Caco-2 (cell line): ENCODE measurements around the gene IDH3G. TPM values are rescaled to one million over a fixed set of nuclear protein-coding genes. Genes with fewer than 3 reads are reported as not detected.

Experiments
- BruUV-seq: library from RNA; stranded (reverse); fragments of 400-500 nt; replicated peaks from 2 replicates; lab custom pipeline; 2021; lab: Mats Ljungman, UMichigan
- CTCF ChIA-PET: fragments of 300-600 bp; sonication (Branson Sonifier 250); formaldehyde crosslinking; loops from one replicate; lab custom pipeline; 2022; ENCODE audit warnings: antibody characterized with exemption; lab: Charles Lee
- POLR2A ChIA-PET: fragments of 300-600 bp; sonication (Branson Sonifier 250); formaldehyde crosslinking; loops from one replicate; lab custom pipeline; 2022; ENCODE audit warnings: antibody characterized with exemption; lab: Charles Lee
- DNase-seq, 2 experiments: peaks; one replicate each; pipeline versions ENCODE4 v3.0.0 to v3.0.0-alpha.2; 2020 to 2022
- H3K27me3 ChIP-seq: replicated peaks from 2 replicates; pipeline ENCODE4 v1.6.0; 2011; ENCODE audit warnings: low read length; ENCODE audit not compliant: control insufficient read depth, insufficient read depth
- H3K36me3 ChIP-seq: 2 replicates; pipeline ENCODE4 v1.5.1; 2011; ENCODE audit warnings: low read length; ENCODE audit not compliant: control insufficient read depth, insufficient read depth
- H3K4me1 ChIP-seq: fragments of 250-450 bp; sonication (Bioruptor Pico); 2 replicates; pipeline ENCODE4 v1.5.1; 2020; ENCODE audit warnings: mild to moderate bottlenecking
- H3K4me3 ChIP-seq: 2 replicates; pipeline ENCODE4 v1.5.1; 2011; ENCODE audit warnings: low read depth, mild to moderate bottlenecking, control low read depth, low read length
- H3K9me3 ChIP-seq: fragments of 250-450 bp; sonication (Bioruptor Pico); 2 replicates; pipeline ENCODE4 v1.5.1; 2020; ENCODE audit warnings: mild to moderate bottlenecking, moderate library complexity
- H3K27ac Mint-ChIP-seq: one replicate; pipeline ENCODE4 v1.8.0; 2022; ENCODE audit warnings: mixed read lengths; ENCODE audit not compliant: unreplicated experiment
- H3K27me3 Mint-ChIP-seq: one replicate; pipeline ENCODE4 v1.8.0; 2022; ENCODE audit warnings: mixed read lengths; ENCODE audit not compliant: insufficient read depth, unreplicated experiment
- H3K36me3 Mint-ChIP-seq: one replicate; pipeline ENCODE4 v1.8.0; 2022; ENCODE audit warnings: mild to moderate bottlenecking, mixed read lengths; ENCODE audit not compliant: insufficient read depth, unreplicated experiment
- H3K4me1 Mint-ChIP-seq: one replicate; pipeline ENCODE4 v1.8.0; 2022; ENCODE audit warnings: low read depth, mixed read lengths; ENCODE audit not compliant: unreplicated experiment
- H3K4me3 Mint-ChIP-seq: one replicate; pipeline ENCODE4 v1.8.0; 2022; ENCODE audit warnings: mild to moderate bottlenecking, moderate library complexity, mixed read lengths; ENCODE audit not compliant: unreplicated experiment
- H3K9me3 Mint-ChIP-seq: one replicate; pipeline ENCODE4 v1.8.0; 2022; ENCODE audit warnings: mixed read lengths; ENCODE audit not compliant: unreplicated experiment
- intact Hi-C: fragments of 100-400 bp; cut with micrococcal nuclease; formaldehyde crosslinking; loops from one replicate; pipeline ENCODE4 v1.10.0; 2022; ENCODE audit not compliant: unreplicated experiment
- total RNA-seq: library from RNA; stranded (reverse); gene quantifications from 2 replicates; pipeline ENCODE4 v1.2.3, GENCODE V29; 2022
- TF ChIP-seq, protein P1 (sequence below), 2 experiments: fragments of 200-600 bp in 1 of 2; IDR thresholded peaks; 1 replicate in 1 of 2; 2 replicates in 1 of 2; pipeline versions ENCODE4 v1.5.1 to v1.8.0; 2011 to 2022; ENCODE audit warnings: antibody characterized with exemption in 1 of 2, control low read depth in 1 of 2, inconsistent platforms in 1 of 2, low read depth in 1 of 2, low read length in 1 of 2, mild to moderate bottlenecking in 1 of 2, moderate library complexity in 1 of 2; ENCODE audit not compliant: insufficient read depth in 1 of 2, severe bottlenecking in 1 of 2, unreplicated experiment in 1 of 2

The IDH3G gene
- total RNA-seq, 1 experiment from 2014 or later: 53.3 TPM

DNA sequence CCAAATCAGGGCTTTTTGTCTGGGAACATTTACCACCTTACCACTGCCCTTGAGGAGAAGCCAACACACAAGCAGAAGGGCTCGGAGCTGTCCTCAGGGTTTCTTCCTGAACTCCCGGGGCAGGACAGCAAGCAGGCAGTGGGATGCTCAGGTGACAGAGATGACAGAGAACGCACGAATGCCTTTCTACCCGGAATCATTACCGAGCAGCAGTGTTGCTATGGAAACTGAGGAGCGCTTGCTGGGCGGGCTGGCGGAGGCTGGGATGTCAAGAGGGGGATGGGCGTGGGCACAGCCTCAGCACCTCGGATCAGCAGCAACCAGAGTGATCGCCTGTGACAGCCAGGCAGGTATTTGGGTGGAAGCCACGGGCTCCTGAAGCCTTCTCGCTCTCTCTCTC is 18.0 kb upstream of the IDH3G start:
- H3K27me3 Mint-ChIP-seq: no peaks in the 10 kb centered on the region
- intact Hi-C loops: loop anchor here (10.0 kb wide), 1 partner anchor 73 kb away; the partner anchor contains the start of gene L1CAM
- H3K27me3 ChIP-seq: no peaks in the 10 kb centered on the region
- H3K27ac Mint-ChIP-seq: no peak overlapping the region
- H3K4me3 Mint-ChIP-seq: no peak overlapping the region
- no peak overlapping the region for H3K4me3 ChIP-seq
- H3K4me1 ChIP-seq: no peaks in the 10 kb centered on the region
- POLR2A ChIA-PET: no interaction called here
- H3K9me3 ChIP-seq: no peaks in the 10 kb centered on the region
- no peaks in the 10 kb centered on the region for H3K36me3 ChIP-seq
- CTCF ChIA-PET: no interaction called here
- no TSS peak for BruUV-seq
- no peaks in the 10 kb centered on the region for H3K4me1 Mint-ChIP-seq
- TF ChIP-seq, protein P1, sequence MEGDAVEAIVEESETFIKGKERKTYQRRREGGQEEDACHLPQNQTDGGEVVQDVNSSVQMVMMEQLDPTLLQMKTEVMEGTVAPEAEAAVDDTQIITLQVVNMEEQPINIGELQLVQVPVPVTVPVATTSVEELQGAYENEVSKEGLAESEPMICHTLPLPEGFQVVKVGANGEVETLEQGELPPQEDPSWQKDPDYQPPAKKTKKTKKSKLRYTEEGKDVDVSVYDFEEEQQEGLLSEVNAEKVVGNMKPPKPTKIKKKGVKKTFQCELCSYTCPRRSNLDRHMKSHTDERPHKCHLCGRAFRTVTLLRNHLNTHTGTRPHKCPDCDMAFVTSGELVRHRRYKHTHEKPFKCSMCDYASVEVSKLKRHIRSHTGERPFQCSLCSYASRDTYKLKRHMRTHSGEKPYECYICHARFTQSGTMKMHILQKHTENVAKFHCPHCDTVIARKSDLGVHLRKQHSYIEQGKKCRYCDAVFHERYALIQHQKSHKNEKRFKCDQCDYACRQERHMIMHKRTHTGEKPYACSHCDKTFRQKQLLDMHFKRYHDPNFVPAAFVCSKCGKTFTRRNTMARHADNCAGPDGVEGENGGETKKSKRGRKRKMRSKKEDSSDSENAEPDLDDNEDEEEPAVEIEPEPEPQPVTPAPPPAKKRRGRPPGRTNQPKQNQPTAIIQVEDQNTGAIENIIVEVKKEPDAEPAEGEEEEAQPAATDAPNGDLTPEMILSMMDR (IDR thresholded peaks at IDR 0.05; ENCODE audit: insufficient read depth in 1 of 2, low read depth in 1 of 2, low read length in 1 of 2, severe bottlenecking in 1 of 2, unreplicated experiment in 1 of 2): no peak
- no peaks in the 10 kb centered on the region for H3K9me3 Mint-ChIP-seq
- no peaks in the 10 kb centered on the region for H3K36me3 Mint-ChIP-seq
- DNase-seq: no peak

DNA sequence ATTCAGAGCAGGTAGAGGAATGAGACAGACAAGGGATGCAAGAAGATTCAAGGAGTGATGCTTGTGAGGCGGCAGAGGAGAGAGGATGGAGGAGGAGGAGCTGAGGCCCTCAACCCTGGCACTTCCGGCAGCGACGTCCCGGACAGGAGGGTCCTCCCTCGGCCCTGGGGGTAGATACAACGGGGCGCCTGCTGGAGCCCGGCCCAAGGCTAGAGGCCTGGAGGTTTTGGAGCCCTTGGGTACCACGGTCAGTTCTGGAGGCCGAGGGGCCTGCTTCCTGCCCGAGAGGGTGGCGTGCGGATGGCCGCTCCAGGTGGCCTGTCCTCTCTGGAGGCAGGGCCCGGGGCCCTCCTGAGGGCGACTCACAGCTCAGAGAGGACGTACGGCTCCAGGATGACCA is 13.8 kb upstream of the IDH3G start:
- Histone ChIP-seq H3K27me3 (no peaks in the 10 kb centered on the region), H3K4me1 (no peaks in the 10 kb centered on the region), H3K4me3 (no peak overlapping the region), H3K36me3 (no peaks in the 10 kb centered on the region), H3K9me3 (no peaks in the 10 kb centered on the region)
- Mint-ChIP-seq H3K27ac (no peak overlapping the region), H3K9me3 (no peaks in the 10 kb centered on the region), H3K4me1 (no peaks in the 10 kb centered on the region), H3K4me3 (no peak overlapping the region), H3K36me3 (peaks cover 5% of the 10 kb centered on the region), H3K27me3 (no peaks in the 10 kb centered on the region)
- CTCF ChIA-PET: no interaction called here
- DNase-seq: no peak
- TF ChIP-seq, protein P1 (IDR thresholded peaks at IDR 0.05; ENCODE audit: insufficient read depth in 1 of 2, low read depth in 1 of 2, low read length in 1 of 2, severe bottlenecking in 1 of 2, unreplicated experiment in 1 of 2): no peak
- BruUV-seq: no TSS peak
- POLR2A ChIA-PET: no interaction called here
- intact Hi-C loops: no loop called here

DNA sequence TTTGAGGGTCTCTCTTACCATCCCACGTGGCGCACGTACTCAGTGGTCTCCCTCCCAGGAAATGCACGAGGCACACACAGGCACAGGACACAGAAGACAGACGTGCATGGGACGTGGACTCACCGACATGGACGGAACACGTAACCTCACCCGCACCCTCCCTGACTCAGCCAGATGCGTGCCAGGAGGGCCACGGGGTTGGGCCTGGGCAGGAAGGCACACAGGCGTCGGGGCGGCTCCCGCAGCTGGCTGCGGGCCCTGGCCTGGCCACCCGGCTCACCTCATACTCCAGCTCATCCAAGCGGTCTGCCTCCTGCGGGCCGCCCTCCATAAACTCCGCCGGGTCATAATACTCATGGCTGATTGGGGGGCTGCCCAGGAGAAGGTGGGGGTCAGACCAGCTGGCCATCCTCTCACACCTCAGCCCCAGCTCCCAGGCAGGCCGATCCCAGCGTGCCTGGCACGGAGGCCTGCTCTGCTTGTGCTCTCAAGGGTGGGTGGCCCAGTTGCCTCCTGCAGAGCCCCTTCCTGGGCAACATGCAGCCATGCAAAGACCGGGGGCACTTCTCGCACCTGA is 12.9 kb upstream of the IDH3G start:
- peaks cover 5% of the 10 kb centered on the region for H3K36me3 Mint-ChIP-seq
- H3K4me3 Mint-ChIP-seq: no peak overlapping the region
- Histone ChIP-seq H3K36me3 (no peaks in the 10 kb centered on the region), H3K27me3 (no peaks in the 10 kb centered on the region), H3K4me3 (no peak overlapping the region), H3K9me3 (no peaks in the 10 kb centered on the region), H3K4me1 (no peaks in the 10 kb centered on the region)
- no peak overlapping the region for H3K27ac Mint-ChIP-seq
- POLR2A ChIA-PET: no interaction called here
- TF ChIP-seq, protein P1 (IDR thresholded peaks at IDR 0.05; ENCODE audit: insufficient read depth in 1 of 2, low read depth in 1 of 2, low read length in 1 of 2, severe bottlenecking in 1 of 2, unreplicated experiment in 1 of 2): no peak
- DNase-seq: no peak
- intact Hi-C loops: no loop called here
- H3K27me3 Mint-ChIP-seq: no peaks in the 10 kb centered on the region
- H3K9me3 Mint-ChIP-seq: no peaks in the 10 kb centered on the region
- H3K4me1 Mint-ChIP-seq: no peaks in the 10 kb centered on the region
- no TSS peak for BruUV-seq
- CTCF ChIA-PET: no interaction called here
